Neural progenitor cell (in vitro differentiated cells): ENCODE data around the gene IL1RL2.

Source experiments
- CTCF ChIP-seq: fragments of 200-600 bp; sonication (generic); IDR thresholded peaks from 2 replicates; pipeline ENCODE4 v1.5.1; 2017; ENCODE audit warnings: antibody characterized with exemption, mild to moderate bottlenecking
- EZH2 ChIP-seq: fragments of 200-600 bp; sonication (generic); IDR thresholded peaks from 2 replicates; pipeline ENCODE4 v1.6.1; 2017; ENCODE audit warnings: antibody characterized with exemption, mild to moderate bottlenecking, moderate library complexity

GRCh38 chr2:102278720-102279390 is 92.0 kb downstream of the IL1RL2 start:
- TF ChIP-seq CTCF (no peak), EZH2 (no peak)
